HG03457 (cell line): ENCODE results near the gene SUPT20H.

Source experiments
- ATAC-seq: cut with Tn5 transposase; IDR thresholded peaks from one replicate; pipeline ENCODE4 v1.9.1; 2021; ENCODE audit warnings: moderate number of reproducible peaks; ENCODE audit not compliant: unreplicated experiment

SUPT20H gene

DNA sequence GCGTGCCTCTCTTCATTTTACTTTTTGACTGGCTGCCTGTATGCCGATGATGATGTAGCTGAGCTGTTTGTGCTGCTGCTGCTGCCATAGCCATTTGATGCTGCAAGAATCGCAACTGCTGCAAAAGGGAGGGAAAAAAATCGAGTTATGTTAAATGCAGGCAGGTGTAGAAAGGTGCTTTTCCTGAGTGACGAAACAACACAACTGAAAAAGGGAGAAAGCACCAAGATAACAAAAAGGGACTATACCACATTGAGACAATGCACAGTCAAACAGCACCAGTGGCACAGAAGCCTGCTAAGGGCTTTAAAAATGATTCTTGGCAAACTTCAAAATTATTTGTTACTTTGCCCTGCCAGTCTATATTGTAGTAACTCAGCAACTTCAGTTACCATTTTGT is 49.8 kb downstream of the SUPT20H start:
- ATAC-seq: no peak

- ATAC-seq: no peak
Measured at GRCh38 chr13:37001921-37002250, 57.6 kb downstream of the SUPT20H start.

- ATAC-seq: peak; percentile 70
Measured at GRCh38 chr13:36999054-36999714, 60.3 kb downstream of the SUPT20H start, which contains the start of gene ALG5. Gene ALG5, minus strand, starts transcription at chr13:36999340. Its CDS starts 40 bp downstream, at chr13:36999300.

- no peak for ATAC-seq
Measured at GRCh38 chr13:36998624-36999041, 60.9 kb downstream of the SUPT20H start.

GRCh38 chr13:36997716-36998427 is 61.6 kb downstream of the SUPT20H start:
- ATAC-seq: no peak

GRCh38 chr13:36992362-36992761 is 67.1 kb downstream of the SUPT20H start:
- no peak for ATAC-seq

GRCh38 chr13:36986462-36987240 is 72.8 kb downstream of the SUPT20H start:
- ATAC-seq: no peak

DNA sequence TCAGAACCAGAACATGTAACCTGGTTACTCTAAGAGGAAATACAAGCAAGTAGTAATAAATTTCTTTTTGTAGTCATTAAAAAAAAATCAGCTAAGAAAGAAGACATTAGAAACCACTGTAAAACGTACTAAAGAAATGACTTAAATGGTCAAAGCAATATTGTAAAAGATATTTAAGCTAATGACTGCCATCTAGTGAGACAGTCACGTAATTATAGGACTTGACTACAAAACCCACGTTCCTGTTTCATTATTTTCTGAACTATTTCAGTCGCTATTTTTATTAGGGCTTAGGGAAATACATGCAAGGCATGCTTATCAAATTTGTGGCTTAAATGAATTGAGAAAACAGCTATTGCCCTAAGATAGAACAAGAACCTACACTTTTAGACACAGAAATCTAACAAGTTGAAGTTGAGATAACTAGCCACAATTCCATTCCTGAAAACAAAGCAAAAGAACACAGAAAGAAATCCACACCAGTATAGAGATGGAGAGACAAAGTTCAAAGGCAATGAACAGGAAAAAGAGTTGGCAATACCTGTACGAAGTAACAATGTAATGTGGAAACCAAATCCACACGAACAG is 78.2 kb downstream of the SUPT20H start:
- no peak for ATAC-seq

GRCh38 chr13:36979361-36980050 is 80.0 kb downstream of the SUPT20H start:
- no peak for ATAC-seq

GRCh38 chr13:36975172-36975571 is 84.3 kb downstream of the SUPT20H start:
- no peak for ATAC-seq

GRCh38 chr13:36973621-36974295 is 85.7 kb downstream of the SUPT20H start:
- no peak for ATAC-seq

DNA sequence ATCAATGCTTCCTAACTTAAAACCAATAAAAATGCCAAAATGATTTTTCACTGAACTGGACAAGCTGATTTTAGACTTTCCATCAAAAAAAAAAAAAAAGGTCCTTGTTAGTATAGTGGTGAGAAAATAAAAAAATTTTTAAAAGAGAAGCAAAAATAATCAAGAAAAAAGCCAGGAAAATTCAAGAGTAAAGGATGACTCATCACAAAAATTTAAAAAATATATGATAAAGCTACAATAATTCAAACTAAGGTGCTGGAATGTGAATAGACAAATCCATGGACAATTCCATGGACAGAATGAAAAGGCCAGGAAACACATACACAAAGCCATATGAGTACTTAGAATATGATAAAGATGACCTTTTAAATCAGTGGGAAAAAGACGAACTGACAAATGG is 86.5 kb downstream of the SUPT20H start:
- no peak for ATAC-seq

GRCh38 chr13:36966404-36966803 is 93.1 kb downstream of the SUPT20H start:
- no peak for ATAC-seq

- no peak for ATAC-seq
Measured at GRCh38 chr13:36965767-36966166, 93.7 kb downstream of the SUPT20H start.

GRCh38 chr13:36959456-36960116 is 99.9 kb downstream of the SUPT20H start:
- no peak for ATAC-seq
